Neural crest cell (in vitro differentiated cells): ENCODE measurements around the gene CRISPLD2. TPM values are rescaled to one million over a fixed set of nuclear protein-coding genes. Genes with fewer than 3 reads are reported as not detected.

Source experiments
- DNase-seq: peaks from one replicate; pipeline ENCODE4 v3.0.0; 2021; ENCODE audit warnings: low read depth, mixed read lengths, low spot score
- H3K27ac Mint-ChIP-seq: one replicate; pipeline ENCODE4 v1.8.0; 2021; ENCODE audit warnings: mild to moderate bottlenecking, mixed read lengths; ENCODE audit not compliant: unreplicated experiment
- H3K27me3 Mint-ChIP-seq: 2 replicates; pipeline ENCODE4 v1.8.0; 2021; ENCODE audit warnings: low read depth, mild to moderate bottlenecking, mixed read lengths
- H3K36me3 Mint-ChIP-seq: 2 replicates; pipeline ENCODE4 v1.8.0; 2021; ENCODE audit warnings: low read depth, mild to moderate bottlenecking, mixed read lengths
- H3K4me1 Mint-ChIP-seq: 2 replicates; pipeline ENCODE4 v1.8.0; 2021; ENCODE audit warnings: mixed read lengths
- H3K4me3 Mint-ChIP-seq: one replicate; pipeline ENCODE4 v1.8.0; 2021; ENCODE audit warnings: mild to moderate bottlenecking, mixed read lengths
- H3K9me3 Mint-ChIP-seq: 2 replicates; pipeline ENCODE4 v1.8.0; 2021; ENCODE audit warnings: mixed read lengths
- total RNA-seq: library from RNA; stranded (reverse); gene quantifications from 2 replicates; pipeline ENCODE4 v1.2.1, GENCODE V29; 2021
- TF ChIP-seq, protein P1 (sequence below): fragments of 200-600 bp; sonication (generic); conservative IDR thresholded peaks from 2 replicates; pipeline ENCODE4 v1.5.0; 2021; ENCODE audit warnings: antibody characterized with exemption, mild to moderate bottlenecking

Gene CRISPLD2
- total RNA-seq, 1 donor from 2014 or later, result 0.61 TPM

DNA sequence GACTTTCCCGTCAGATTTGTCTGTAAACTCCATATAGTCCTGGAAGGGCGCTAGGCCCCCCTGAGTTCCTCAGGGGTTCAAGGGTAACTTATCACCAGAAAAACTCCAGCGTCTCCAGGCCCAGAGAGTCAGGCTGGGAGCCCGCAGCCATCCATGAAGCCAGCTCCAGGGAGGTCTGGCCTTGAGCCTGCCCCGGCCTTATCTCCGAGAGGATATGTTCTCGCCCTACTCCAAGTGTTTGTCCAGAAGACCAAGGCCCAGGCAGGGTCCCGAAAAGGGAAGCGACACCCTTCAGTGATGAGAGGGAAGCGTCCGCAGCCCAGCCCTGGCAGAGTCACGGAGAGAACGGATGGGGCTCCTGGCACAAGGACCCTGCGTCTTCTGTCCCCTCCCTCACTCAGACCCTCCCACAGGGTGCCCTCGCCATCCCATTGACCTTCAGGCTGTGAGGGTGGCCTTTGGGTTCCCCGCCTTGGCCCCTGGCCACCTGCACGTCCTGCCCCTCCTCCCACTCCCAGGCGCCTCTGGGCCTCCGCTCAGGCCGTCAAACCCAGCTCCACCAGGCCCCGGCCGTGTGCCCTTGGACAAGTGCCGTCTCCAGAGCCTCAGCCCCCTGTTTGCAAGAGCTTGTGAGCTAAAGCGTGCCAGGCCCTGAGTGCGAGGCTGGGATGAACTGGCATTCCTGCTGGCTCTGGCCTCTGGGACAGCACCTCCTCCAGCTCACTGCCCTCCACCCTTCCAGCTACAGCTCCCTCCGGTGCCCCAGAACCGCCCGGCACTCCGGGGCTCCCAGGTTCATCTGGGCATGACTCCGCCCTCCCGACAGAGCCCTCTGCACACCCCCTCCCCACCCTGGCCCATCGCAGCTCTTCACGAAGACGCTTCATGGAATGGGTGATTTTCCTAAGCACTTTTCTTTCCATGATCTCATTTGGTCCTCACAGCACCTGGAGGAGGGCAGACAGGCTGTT lies 108.1 kb downstream of the CRISPLD2 start:
- peaks cover 38% of the 10 kb centered on the region for H3K4me1 Mint-ChIP-seq
- no peak overlapping the region for H3K27ac Mint-ChIP-seq
- H3K9me3 Mint-ChIP-seq, result no peaks in the 10 kb centered on the region
- no peaks in the 10 kb centered on the region for H3K27me3 Mint-ChIP-seq
- TF ChIP-seq, protein P1, sequence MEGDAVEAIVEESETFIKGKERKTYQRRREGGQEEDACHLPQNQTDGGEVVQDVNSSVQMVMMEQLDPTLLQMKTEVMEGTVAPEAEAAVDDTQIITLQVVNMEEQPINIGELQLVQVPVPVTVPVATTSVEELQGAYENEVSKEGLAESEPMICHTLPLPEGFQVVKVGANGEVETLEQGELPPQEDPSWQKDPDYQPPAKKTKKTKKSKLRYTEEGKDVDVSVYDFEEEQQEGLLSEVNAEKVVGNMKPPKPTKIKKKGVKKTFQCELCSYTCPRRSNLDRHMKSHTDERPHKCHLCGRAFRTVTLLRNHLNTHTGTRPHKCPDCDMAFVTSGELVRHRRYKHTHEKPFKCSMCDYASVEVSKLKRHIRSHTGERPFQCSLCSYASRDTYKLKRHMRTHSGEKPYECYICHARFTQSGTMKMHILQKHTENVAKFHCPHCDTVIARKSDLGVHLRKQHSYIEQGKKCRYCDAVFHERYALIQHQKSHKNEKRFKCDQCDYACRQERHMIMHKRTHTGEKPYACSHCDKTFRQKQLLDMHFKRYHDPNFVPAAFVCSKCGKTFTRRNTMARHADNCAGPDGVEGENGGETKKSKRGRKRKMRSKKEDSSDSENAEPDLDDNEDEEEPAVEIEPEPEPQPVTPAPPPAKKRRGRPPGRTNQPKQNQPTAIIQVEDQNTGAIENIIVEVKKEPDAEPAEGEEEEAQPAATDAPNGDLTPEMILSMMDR, result no peak
- no peak overlapping the region for H3K4me3 Mint-ChIP-seq
- no peaks in the 10 kb centered on the region for H3K36me3 Mint-ChIP-seq
- DNase-seq, result no peak

DNA sequence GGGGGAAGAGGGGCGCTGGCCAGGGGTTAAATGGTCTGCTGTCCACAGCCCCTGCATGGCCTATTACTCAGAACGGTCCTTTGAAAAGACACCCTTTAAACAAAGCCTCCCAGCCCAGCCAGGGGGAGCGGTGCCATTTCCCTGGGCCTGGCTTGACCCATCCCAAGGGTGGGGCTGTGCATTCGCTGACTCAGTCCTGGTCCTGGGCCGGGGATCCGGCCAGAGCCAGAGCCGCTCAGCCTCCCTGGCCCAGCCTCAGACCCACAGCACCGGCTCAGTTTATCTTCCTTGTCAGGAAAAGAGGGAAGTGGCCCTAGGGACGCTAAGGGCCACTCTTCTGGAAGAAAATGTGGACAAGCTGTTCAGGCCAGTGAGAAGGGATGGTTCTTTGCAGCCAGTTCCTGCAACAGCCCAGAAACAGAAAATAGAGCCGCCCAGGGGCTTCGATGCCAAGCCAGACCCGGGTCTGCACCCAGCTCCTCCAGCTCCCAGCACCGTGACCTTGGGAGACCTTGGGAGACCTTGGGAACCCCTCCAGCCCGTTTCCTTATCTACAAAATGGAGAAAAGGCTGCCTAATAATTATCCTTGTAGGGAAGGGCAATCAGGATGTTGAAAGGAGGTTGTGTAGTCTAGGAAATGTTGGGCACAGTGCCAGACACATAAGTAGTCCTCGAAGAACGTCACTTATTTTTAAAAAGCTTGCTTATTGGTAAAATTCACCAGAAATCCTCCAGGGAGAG lies 109.1 kb downstream of the CRISPLD2 start:
- Mint-ChIP-seq H3K27me3 (no peaks in the 10 kb centered on the region), H3K4me1 (peaks cover 29% of the 10 kb centered on the region), H3K36me3 (no peaks in the 10 kb centered on the region), H3K9me3 (no peaks in the 10 kb centered on the region), H3K27ac (no peak overlapping the region), H3K4me3 (no peak overlapping the region)
- TF ChIP-seq, protein P1, result no peak
- no peak for DNase-seq

- no peaks in the 10 kb centered on the region for H3K36me3 Mint-ChIP-seq
- TF ChIP-seq, protein P1, result no peak
These were observed 109.9 kb downstream of the CRISPLD2 start for GRCh38 chr16:84929421-84930297.

GRCh38 chr16:84930298-84931106 lies 110.7 kb downstream of the CRISPLD2 start:
- Mint-ChIP-seq H3K4me3 (no peak overlapping the region), H3K36me3 (no peaks in the 10 kb centered on the region), H3K4me1 (peaks cover 16% of the 10 kb centered on the region), H3K9me3 (no peaks in the 10 kb centered on the region), H3K27ac (no peak overlapping the region), H3K27me3 (no peaks in the 10 kb centered on the region)
- DNase-seq, result no peak
- TF ChIP-seq, protein P1, result no peak

More at GRCh38 chr16:84929421-84930297, 109.9 kb downstream of the CRISPLD2 start:
- DNase-seq, result no peak
- Mint-ChIP-seq H3K27me3 (no peaks in the 10 kb centered on the region), H3K27ac (peak overlapping the region; percentile 10), H3K4me3 (no peak overlapping the region), H3K9me3 (no peaks in the 10 kb centered on the region), H3K4me1 (peaks cover 21% of the 10 kb centered on the region)
